Small intestine (tissue), 7 donors: Measurements from ENCODE around the gene HMCN1. TPM values are rescaled to one million over a fixed set of nuclear protein-coding genes. Genes with fewer than 3 reads are reported as not detected.

Experiments
- DNase-seq, 2 donors: peaks; one replicate each; pipeline versions ENCODE4 v3.0.0 to v3.0.0-alpha.2; 2013
- FAIRE-seq: peaks from 2 replicates; lab custom pipeline; 2012; peaks lifted over from hg19 to GRCh38; lab: Jason Lieb, UNC
- H3K27ac ChIP-seq, 3 donors: one replicate each; pipeline ENCODE4 v1.5.1; 2013; ENCODE audit warnings: low read length in 2 of 3, mild to moderate bottlenecking in 2 of 3, control low read depth in 1 of 3, inconsistent platforms in 1 of 3, low read depth in 1 of 3, moderate library complexity in 1 of 3
- H3K27me3 ChIP-seq, 3 donors: one replicate each; pipeline ENCODE4 v1.6.1; 2013; ENCODE audit warnings: low read length in 3 of 3, inconsistent platforms in 1 of 3; ENCODE audit not compliant: control insufficient read depth in 3 of 3, insufficient read depth in 3 of 3
- H3K36me3 ChIP-seq, 3 donors: one replicate each; pipeline ENCODE4 v1.6.1; 2013; ENCODE audit warnings: low read length in 3 of 3, inconsistent platforms in 1 of 3, low read depth in 1 of 3, mild to moderate bottlenecking in 1 of 3, moderate library complexity in 1 of 3; ENCODE audit not compliant: control insufficient read depth in 3 of 3, insufficient read depth in 2 of 3
- H3K4me1 ChIP-seq, 3 donors: one replicate each; pipeline ENCODE4 v1.6.1; 2013; ENCODE audit warnings: low read length in 2 of 3, inconsistent platforms in 1 of 3, low read depth in 1 of 3, mild to moderate bottlenecking in 1 of 3, moderate library complexity in 1 of 3; ENCODE audit not compliant: control insufficient read depth in 3 of 3, insufficient read depth in 2 of 3
- H3K4me3 ChIP-seq, 3 donors: one replicate each; pipeline ENCODE4 v1.5.1; 2013; ENCODE audit warnings: low read length in 3 of 3, control low read depth in 1 of 3, inconsistent platforms in 1 of 3, low read depth in 1 of 3, mild to moderate bottlenecking in 1 of 3, moderate library complexity in 1 of 3
- H3K9me3 ChIP-seq, 2 donors: one replicate each; pipeline ENCODE4 v1.6.1; 2013; ENCODE audit warnings: low read depth in 1 of 2, low read length in 1 of 2; ENCODE audit not compliant: control insufficient read depth in 2 of 2, insufficient read depth in 1 of 2
- WGBS, 3 donors: extraction: QIAGEN DNeasy Blood & Tissue Kit; methylation state at CpG; one replicate each; pipeline ENCODE4 v1.1.7; 2013; 5-methylcytosine and 5-hydroxymethylcytosine counted together
- polyA plus RNA-seq, 4 donors: library from polyadenylated mRNA; stranded (reverse) in 3 of 4; unstranded in 1 of 4; fragments of 200-250 nt in 3 of 4; fragments of 120-200 nt in 1 of 4; gene quantifications; one replicate each; pipeline versions ENCODE4 v1.2.1 to v1.2.3, GENCODE V29; 2013
- donor health status: healthy with polysubstance abuse.
- donor health status: control.
- donor health status: control.
- donor health status: Bipolar disorder and iron deficiency.
- donor health status: healthy.

Gene HMCN1
- polyA plus RNA-seq, 4 donors = under 0.01 to 1.9 (median 0.62) TPM

DNA sequence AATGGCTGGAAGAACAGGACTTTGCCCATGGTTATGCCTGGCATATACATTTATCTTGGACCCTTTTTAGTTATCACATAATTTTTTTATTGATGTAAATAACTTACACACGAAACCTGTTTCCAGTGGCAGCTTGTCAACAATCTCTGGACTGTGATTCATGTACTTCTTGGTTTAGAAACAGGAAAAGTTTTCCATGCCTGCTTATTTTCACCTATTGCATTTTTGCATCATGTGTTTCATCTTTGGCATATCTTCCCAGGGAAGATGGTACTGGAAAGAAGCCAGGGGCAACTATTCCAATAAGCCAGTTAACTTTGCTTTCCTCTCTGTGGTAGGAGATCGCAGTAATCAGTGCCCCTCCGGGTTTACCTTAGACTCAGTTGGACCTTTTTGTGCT is 430.6 kb downstream of the HMCN1 start:
- no peak overlapping the region for H3K27ac ChIP-seq
- DNase-seq (no peak), FAIRE-seq (no peak)
- whole genome bisulfite sequencing, 3 donors = 22 to 58% (median 29%) methylated on average over 3 of the region's 3 CpGs
- no peaks in the 10 kb centered on the region for H3K36me3 ChIP-seq
- no peaks in the 10 kb centered on the region for H3K27me3 ChIP-seq
- no peak overlapping the region for H3K4me3 ChIP-seq
- H3K4me1 ChIP-seq = no peaks in the 10 kb centered on the region
- H3K9me3 ChIP-seq = no peaks in the 10 kb centered on the region

DNA sequence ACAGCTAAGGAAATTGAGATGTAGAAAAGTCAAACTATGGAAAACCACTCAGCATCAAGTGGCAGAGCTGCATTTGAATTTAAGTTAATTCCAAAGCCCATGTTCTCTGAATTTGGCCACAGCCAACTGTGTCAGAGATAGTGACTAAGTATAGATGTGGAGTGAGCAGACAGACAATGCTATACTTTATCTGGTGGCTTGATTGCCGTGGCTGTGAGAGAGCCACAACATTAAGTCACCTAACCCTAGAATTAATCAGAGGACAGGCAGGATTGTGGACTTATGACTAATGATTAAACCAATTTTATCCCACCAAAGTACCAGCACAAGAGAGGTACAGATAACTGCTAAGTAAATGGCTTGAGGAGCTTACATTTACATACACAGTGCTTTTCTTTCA is 431.1 kb downstream of the HMCN1 start:
- H3K27me3 ChIP-seq = no peaks in the 10 kb centered on the region
- no peaks in the 10 kb centered on the region for H3K36me3 ChIP-seq
- no peak overlapping the region for H3K4me3 ChIP-seq
- no peak overlapping the region for H3K27ac ChIP-seq
- peak in 1 of 2 donors; percentile 2 for DNase-seq
- H3K9me3 ChIP-seq = no peaks in the 10 kb centered on the region
- H3K4me1 ChIP-seq = no peaks in the 10 kb centered on the region
- 5 to 54% (median 35%) methylated on average over 1 of the region's 1 CpG for WGBS, 3 donors
- FAIRE-seq = no peak

DNA sequence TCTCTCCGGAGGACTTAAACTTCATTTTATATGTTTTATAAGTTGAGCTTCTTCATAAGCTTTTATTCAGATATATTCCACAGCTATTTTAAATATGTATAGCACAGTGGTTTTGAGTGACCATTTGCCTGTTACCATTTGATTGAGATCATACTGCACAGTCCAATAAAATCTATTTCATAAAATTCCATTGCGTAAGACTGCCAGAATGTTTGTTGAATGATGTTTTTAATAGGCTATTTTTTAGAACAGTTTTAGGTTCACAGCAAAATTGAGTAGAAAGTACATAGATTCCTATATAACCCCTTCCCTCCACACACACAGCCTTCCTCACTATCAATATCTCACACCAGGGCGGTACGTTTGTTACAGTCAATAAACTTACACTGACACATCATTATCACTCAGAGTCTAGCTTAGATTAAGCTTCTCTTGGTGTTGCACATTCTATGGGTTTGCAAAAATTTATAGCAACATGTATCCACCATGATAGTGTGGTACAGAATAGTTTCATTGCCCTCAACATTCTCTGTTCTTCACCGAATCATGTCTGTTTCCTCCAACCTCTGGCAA is 433.0 kb downstream of the HMCN1 start:
- Histone ChIP-seq H3K9me3 (no peaks in the 10 kb centered on the region), H3K36me3 (no peaks in the 10 kb centered on the region), H3K27me3 (no peaks in the 10 kb centered on the region), H3K4me3 (no peak overlapping the region), H3K4me1 (no peaks in the 10 kb centered on the region), H3K27ac (no peak overlapping the region)
- 87 to 96% (median 89%) methylated on average over 5 of the region's 5 CpGs for WGBS, 3 donors
- FAIRE-seq (no peak), DNase-seq (no peak)

DNA sequence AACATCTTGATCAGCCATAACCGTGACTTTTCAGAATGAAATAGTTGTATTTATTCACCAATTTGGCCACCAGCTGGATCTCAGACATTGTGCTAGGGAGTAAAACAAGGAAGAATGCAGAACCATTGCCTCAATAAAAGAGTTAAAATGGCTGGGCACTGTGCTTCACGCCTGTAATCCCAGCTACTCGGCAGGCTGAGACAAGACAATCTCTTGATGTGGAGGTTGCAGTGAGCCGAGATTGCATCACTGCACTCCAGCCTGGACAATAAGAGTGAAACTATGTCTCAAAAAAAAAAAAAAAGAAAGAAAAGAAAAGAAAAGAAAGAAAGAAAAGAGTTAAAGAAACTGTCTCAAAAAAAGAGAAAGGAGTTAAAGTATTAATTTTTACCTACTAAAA is 441.4 kb downstream of the HMCN1 start:
- Histone ChIP-seq H3K27me3 (no peaks in the 10 kb centered on the region), H3K9me3 (no peaks in the 10 kb centered on the region), H3K27ac (no peak overlapping the region), H3K4me1 (no peaks in the 10 kb centered on the region), H3K36me3 (no peaks in the 10 kb centered on the region), H3K4me3 (no peak overlapping the region)
- DNase-seq = no peak
- FAIRE-seq = no peak
- WGBS, 3 donors = 59 to 66% (median 63%) methylated on average over 4 of the region's 4 CpGs

DNA sequence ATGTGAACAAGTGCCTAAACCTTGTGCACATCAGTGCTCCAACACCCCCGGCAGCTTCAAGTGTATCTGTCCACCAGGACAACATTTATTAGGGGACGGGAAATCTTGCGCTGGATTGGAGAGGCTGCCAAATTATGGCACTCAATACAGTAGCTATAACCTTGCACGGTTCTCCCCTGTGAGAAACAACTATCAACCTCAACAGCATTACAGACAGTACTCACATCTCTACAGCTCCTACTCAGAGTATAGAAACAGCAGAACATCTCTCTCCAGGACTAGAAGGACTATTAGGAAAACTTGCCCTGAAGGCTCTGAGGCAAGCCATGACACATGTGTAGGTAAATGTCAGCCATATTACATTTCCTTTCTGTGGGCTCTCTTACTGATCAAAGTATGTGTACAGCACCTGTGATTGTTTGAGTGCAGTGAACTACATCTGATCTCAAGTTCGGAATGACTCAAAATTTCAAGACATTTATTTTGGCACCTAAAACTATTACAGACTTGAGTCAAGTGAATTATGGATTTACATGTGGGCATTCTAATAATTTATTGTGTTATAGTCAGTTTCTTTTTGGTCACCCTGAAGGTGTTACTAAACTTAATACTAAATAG is 444.3 kb downstream of the HMCN1 start:
- 88 to 92% (median 92%) methylated on average over 5 of the region's 5 CpGs for WGBS, 3 donors
- no peaks in the 10 kb centered on the region for H3K36me3 ChIP-seq
- FAIRE-seq (no peak), DNase-seq (no peak)
- H3K27ac ChIP-seq = no peak overlapping the region
- no peaks in the 10 kb centered on the region for H3K27me3 ChIP-seq
- no peak overlapping the region for H3K4me3 ChIP-seq
- H3K4me1 ChIP-seq = no peaks in the 10 kb centered on the region
- no peaks in the 10 kb centered on the region for H3K9me3 ChIP-seq

DNA sequence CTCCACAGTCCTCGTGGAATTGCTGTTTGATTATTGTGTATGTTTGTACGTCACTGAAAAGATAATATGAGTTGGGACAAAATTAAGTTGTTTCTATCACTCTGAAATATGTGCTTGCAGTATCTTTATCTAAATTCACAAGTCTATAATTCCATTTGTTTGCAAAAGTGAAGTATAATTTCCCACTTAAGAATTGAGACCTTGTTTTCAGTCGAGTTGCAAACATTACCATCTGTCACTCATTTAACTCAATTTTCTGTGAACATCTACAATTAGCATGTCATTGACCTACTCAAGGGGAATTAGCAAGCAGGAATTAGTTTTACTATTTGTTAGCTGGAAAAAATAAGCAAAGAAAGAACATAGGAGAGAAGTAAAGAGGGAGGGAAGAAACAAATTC is 445.0 kb downstream of the HMCN1 start:
- 31 to 54% (median 34%) methylated on average over 3 of the region's 3 CpGs for WGBS, 3 donors
- H3K27ac ChIP-seq = no peak overlapping the region
- H3K4me1 ChIP-seq = peaks cover 0 to 3% (median 0%) of the 10 kb centered on the region in 3 donors
- DNase-seq (no peak), FAIRE-seq (no peak)
- no peaks in the 10 kb centered on the region for H3K27me3 ChIP-seq
- H3K36me3 ChIP-seq = no peaks in the 10 kb centered on the region
- no peaks in the 10 kb centered on the region for H3K9me3 ChIP-seq
- H3K4me3 ChIP-seq = no peak overlapping the region

DNA sequence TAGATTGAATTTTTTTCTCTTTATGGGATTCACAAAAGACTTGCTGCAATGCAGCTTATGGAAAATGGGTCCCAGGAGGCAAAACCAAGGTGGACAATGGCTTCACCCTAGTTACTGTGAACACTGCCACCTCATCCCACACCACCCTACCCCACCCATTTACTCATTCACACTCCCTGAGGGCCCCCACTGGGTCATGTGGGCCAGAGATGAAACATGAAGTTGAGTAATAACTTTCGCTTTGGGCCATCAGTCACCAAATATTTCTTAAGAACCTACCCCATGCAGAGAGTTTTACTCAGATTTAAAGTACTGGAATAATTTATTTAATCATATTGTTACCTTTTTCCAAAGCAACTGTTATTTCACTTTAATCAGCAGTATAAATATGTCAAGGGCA is 449.0 kb downstream of the HMCN1 start:
- H3K27me3 ChIP-seq = no peaks in the 10 kb centered on the region
- no peaks in the 10 kb centered on the region for H3K9me3 ChIP-seq
- H3K36me3 ChIP-seq = no peaks in the 10 kb centered on the region
- 79 to 92% (median 83%) methylated on average over 1 of the region's 1 CpG for WGBS, 3 donors
- H3K27ac ChIP-seq = no peak overlapping the region
- DNase-seq (no peak), FAIRE-seq (no peak)
- peaks cover 0 to 3% (median 0%) of the 10 kb centered on the region in 3 donors for H3K4me1 ChIP-seq
- H3K4me3 ChIP-seq = no peak overlapping the region

DNA sequence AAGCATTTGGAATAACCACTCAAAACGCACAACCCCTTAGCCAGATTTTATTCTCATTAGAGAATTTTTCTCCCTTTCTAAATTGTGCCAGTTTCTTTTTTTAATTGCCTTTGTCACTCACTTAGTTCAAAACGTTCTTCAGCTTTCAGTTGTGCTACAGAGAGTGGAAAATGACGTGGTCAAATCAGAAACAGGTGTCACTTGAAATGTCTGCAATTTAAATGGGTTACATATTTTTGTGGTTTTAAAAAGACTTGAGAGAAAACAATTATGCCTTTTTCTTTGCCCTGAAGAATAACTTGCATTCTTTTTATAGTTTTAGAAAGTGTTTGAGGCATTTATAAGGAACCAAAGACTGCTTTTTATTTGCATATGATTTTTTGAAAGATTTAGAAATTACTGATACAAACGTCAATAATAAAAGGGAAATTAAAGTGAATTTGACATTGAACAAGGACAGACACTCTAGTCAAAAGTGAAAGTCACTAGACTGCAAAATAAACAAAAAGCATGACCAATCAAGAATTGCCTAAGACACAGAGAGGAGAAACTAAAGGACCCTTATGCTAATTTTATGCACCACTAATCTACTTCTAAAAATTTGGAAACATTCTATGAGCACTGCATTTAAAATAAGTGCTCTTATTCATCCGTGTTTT is 449.9 kb downstream of the HMCN1 start:
- Histone ChIP-seq H3K27ac (no peak overlapping the region), H3K27me3 (no peaks in the 10 kb centered on the region), H3K36me3 (no peaks in the 10 kb centered on the region), H3K4me3 (no peak overlapping the region), H3K4me1 (peaks cover 0 to 3% (median 0%) of the 10 kb centered on the region in 3 donors), H3K9me3 (no peaks in the 10 kb centered on the region)
- FAIRE-seq (no peak), DNase-seq (no peak)
- 27 to 34% (median 32%) methylated on average over 5 of the region's 5 CpGs for WGBS, 3 donors
